GM12878 (cell line): ENCODE results near the gene GATA2. TPM values are rescaled to one million over a fixed set of nuclear protein-coding genes. Genes with fewer than 3 reads are reported as not detected.

ENCODE experiments used
- ATAC-seq: fragments of 200-7000 bp; cut with Tn5 transposase; 3 replicates; pipeline ENCODE4 v1.9.1; 2020; ENCODE audit warnings: mild to moderate bottlenecking, moderate library complexity
- BruUV-seq: library from RNA; stranded (reverse); fragments of 400-500 nt; replicated peaks from 2 replicates; lab custom pipeline; 2021; lab: Mats Ljungman, UMichigan
- CTCF ChIA-PET: fragments of 300-600 bp; sonication (Branson Sonifier 250); formaldehyde crosslinking; extraction: SDS; loops from one replicate; lab custom pipeline; 2021; ENCODE audit warnings: inconsistent platforms; lab: Yijun Ruan, JAX
- POLR2A ChIA-PET: fragments of 350-600 bp; formaldehyde crosslinking; extraction: SDS; loops from one replicate; lab custom pipeline; 2021; ENCODE audit warnings: inconsistent platforms; lab: Charles Lee
- RAD21 ChIA-PET: fragments of 300-600 bp; sonication (Branson Sonifier 250); formaldehyde crosslinking; loops from one replicate; lab custom pipeline; 2023; ENCODE audit warnings: antibody characterized with exemption; ENCODE audit not compliant: unreplicated experiment; lab: Charles Lee
- SMC1A ChIA-PET: fragments of 300-600 bp; sonication (Branson Sonifier 250); formaldehyde crosslinking; loops from one replicate; lab custom pipeline; 2023; ENCODE audit not compliant: unreplicated experiment, uncharacterized antibody; lab: Charles Lee
- DNase-seq: peaks from one replicate; pipeline ENCODE4 v3.0.0-alpha.2; 2011; ENCODE audit warnings: low read depth, low spot score
- FAIRE-seq: peaks from 3 replicates; lab custom pipeline; 2011; peaks lifted over from hg19 to GRCh38; lab: Jason Lieb, UNC
- H2AFZ ChIP-seq: 2 replicates; pipeline ENCODE4 v1.6.0; 2011; ENCODE audit warnings: low read depth, low read length, control low read depth; ENCODE audit not compliant: control insufficient read depth
- H3K27ac ChIP-seq: 2 replicates; pipeline ENCODE4 v1.5.1; 2011; ENCODE audit warnings: control low read depth; ENCODE audit not compliant: control insufficient read depth, insufficient read depth
- H3K27me3 ChIP-seq, 2 experiments: replicated peaks in 1 of 2; 2 replicates each; pipeline versions ENCODE4 v1.6.0 to v1.6.1; 2011; ENCODE audit warnings: low read length in 1 of 2; ENCODE audit not compliant: control insufficient read depth in 2 of 2, insufficient read depth in 2 of 2
- H3K36me3 ChIP-seq, 2 experiments: 2 replicates each; pipeline ENCODE4 v1.5.1; 2011; ENCODE audit warnings: low read length in 1 of 2; ENCODE audit not compliant: control insufficient read depth in 2 of 2, insufficient read depth in 2 of 2
- H3K4me1 ChIP-seq: 2 replicates; pipeline ENCODE4 v1.6.1; 2011; ENCODE audit warnings: mild to moderate bottlenecking, low read length, moderate library complexity, mixed read lengths; ENCODE audit not compliant: control insufficient read depth, insufficient read depth
- H3K4me2 ChIP-seq: 2 replicates; pipeline ENCODE4 v1.6.0; 2011; ENCODE audit warnings: control low read depth; ENCODE audit not compliant: control insufficient read depth, insufficient read depth
- H3K4me3 ChIP-seq: fragments of 200-600 bp; sonication (generic); 2 replicates; pipeline ENCODE4 v1.5.1; 2016
- H3K79me2 ChIP-seq: 2 replicates; pipeline ENCODE4 v1.6.0; 2011; ENCODE audit warnings: low read length; ENCODE audit not compliant: control insufficient read depth, insufficient read depth
- H3K9ac ChIP-seq: 2 replicates; pipeline ENCODE4 v1.8.0; 2011; ENCODE audit warnings: low read length, control low read depth, mixed read lengths; ENCODE audit not compliant: control insufficient read depth, insufficient read depth
- H3K9me3 ChIP-seq: replicated peaks from 3 replicates; pipeline ENCODE4 v1.5.1; 2011; ENCODE audit warnings: mild to moderate bottlenecking, low read length; ENCODE audit not compliant: control insufficient read depth, insufficient read depth
- H4K20me1 ChIP-seq: 2 replicates; pipeline ENCODE4 v1.6.0; 2011; ENCODE audit not compliant: control insufficient read depth, insufficient read depth
- BACH1 ChIP-seq: fragments of 450-650 bp; IDR thresholded peaks from 2 replicates; pipeline ENCODE4 v1.6.1; 2017; ENCODE audit warnings: mild to moderate bottlenecking, borderline replicate concordance
- CHD1 ChIP-seq: IDR thresholded peaks from 2 replicates; pipeline ENCODE4 v1.6.1; 2012; ENCODE audit warnings: low read depth, low read length, improper control_type of control experiment
- GABPA ChIP-seq: IDR thresholded peaks from 2 replicates; pipeline ENCODE4 v1.6.1; 2014; ENCODE audit warnings: antibody characterized with exemption, low read depth, mild to moderate bottlenecking, inconsistent platforms
- LARP7 ChIP-seq: fragments of 450-650 bp; IDR thresholded peaks from 2 replicates; pipeline ENCODE4 v1.6.1; 2017; ENCODE audit warnings: mild to moderate bottlenecking
- RB1 ChIP-seq: fragments of 450-650 bp; formaldehyde crosslinking; IDR thresholded peaks from 2 replicates; pipeline ENCODE4 v1.6.1; 2017; ENCODE audit warnings: mild to moderate bottlenecking, borderline replicate concordance
- SUZ12 ChIP-seq: fragments of 200-600 bp; sonication (generic); IDR thresholded peaks from one replicate; pipeline ENCODE4 v1.6.1; 2018; ENCODE audit warnings: antibody characterized with exemption, mild to moderate bottlenecking; ENCODE audit not compliant: unreplicated experiment
- TCF12 ChIP-seq: IDR thresholded peaks from 2 replicates; pipeline ENCODE4 v1.6.1; 2011; ENCODE audit warnings: low read depth, mild to moderate bottlenecking, low read length
- ZNF384 ChIP-seq: IDR thresholded peaks from 2 replicates; pipeline ENCODE4 v1.6.1; 2012; ENCODE audit warnings: low read depth, mild to moderate bottlenecking, low read length, improper control_type of control experiment, borderline replicate concordance
- WGBS: methylation state at CpG from one replicate; pipeline ENCODE4 v1.1.6; 2016; ENCODE audit warnings: low lambda C conversion rate; ENCODE audit not compliant: insufficient replicate concordance, insufficient coverage; ENCODE audit errors: missing lambda C conversion rate; 5-methylcytosine and 5-hydroxymethylcytosine counted together
- in situ Hi-C: fragments of 300-500 bp; cut with MboI; formaldehyde crosslinking; loops from 9 replicates; pipeline ENCODE4 v1.14.3; 2018; ENCODE audit warnings: mixed read lengths
- intact Hi-C: fragments of 100-400 bp; cut with micrococcal nuclease; formaldehyde crosslinking; loops from one replicate; pipeline ENCODE4 v1.14.2; 2022; ENCODE audit not compliant: unreplicated experiment
- polyA plus RNA-seq, 11 experiments: library from polyadenylated mRNA; depleted of rRNA in 4 of 11; unstranded in 6 of 11; stranded (reverse) in 5 of 11; fragments of >200 nt; fragmentation: Nextera tagmentation in 4 of 11; fragmentation: Illumina TruSeq in 1 of 11; extraction: Ambion mirVana in 4 of 11; extraction: Trizol in 1 of 11; gene quantifications; 1 replicate in 1 of 11; 2 replicates in 10 of 11; pipeline versions ENCODE4 v1.2.1 to v1.2.3, GENCODE V29; 2011 to 2016; ENCODE audit warnings: inconsistent platforms in 2 of 11, missing spikeins in 2 of 11, low read depth in 1 of 11
- total RNA-seq, 4 experiments: library from RNA; depleted of rRNA in 3 of 4; stranded (reverse); fragments of >200 nt in 3 of 4; fragmentation: Illumina TruSeq in 1 of 4; extraction: Trizol in 1 of 4; gene quantifications; 2 replicates each; pipeline versions ENCODE4 v1.2.1 to v1.2.3, GENCODE V29; 2013 to 2021
- TF ChIP-seq, protein P1 (sequence below): fragments of 450-650 bp; IDR thresholded peaks from 2 replicates; pipeline ENCODE4 v1.6.1; 2017; ENCODE audit warnings: low read depth, mild to moderate bottlenecking, moderate library complexity
- TF ChIP-seq, protein P2 (sequence below): fragments of 450-650 bp; IDR thresholded peaks from 2 replicates; pipeline ENCODE4 v1.6.1; 2017; ENCODE audit warnings: mild to moderate bottlenecking
- TF ChIP-seq, protein P3 (sequence below): IDR thresholded peaks from 2 replicates; pipeline ENCODE4 v1.6.1; 2012; ENCODE audit warnings: low read depth, low read length, improper control_type of control experiment
- TF ChIP-seq, protein P4 (sequence below): IDR thresholded peaks from 2 replicates; pipeline ENCODE4 v1.6.1; 2012; ENCODE audit warnings: improper control_type of control experiment, low read depth, low read length; ENCODE audit not compliant: insufficient replicate concordance

GATA2 gene
- total and polyA plus RNA-seq, 10 of the 15 experiments (the other 5 are each of a cell fraction or from before 2014, with no cell fraction given): 0.56 TPM; not detected in 9

DNA sequence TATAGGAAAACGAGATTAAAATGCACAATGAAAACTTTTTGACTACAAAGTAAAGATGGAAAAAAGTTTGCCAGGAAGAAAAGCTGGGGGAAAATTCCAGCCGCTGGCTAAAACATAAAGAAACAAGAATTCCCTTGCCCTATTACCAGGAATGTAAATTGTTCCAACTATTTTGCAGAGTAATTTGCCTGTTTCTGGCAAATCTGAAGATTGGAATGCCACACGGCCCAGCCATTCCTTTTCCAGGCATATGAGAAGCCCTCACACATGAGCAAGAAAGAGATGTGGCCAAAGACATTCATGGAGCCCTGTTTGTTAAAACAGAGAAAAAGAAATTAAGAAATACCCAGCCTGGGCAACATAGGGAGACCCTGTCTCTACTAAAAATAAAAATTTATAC is 8.4 kb upstream of the GATA2 start:
- H3K27ac ChIP-seq: no peak overlapping the region
- POLR2A ChIA-PET: no interaction called here
- H4K20me1 ChIP-seq: no peaks in the 10 kb centered on the region
- no peaks in the 10 kb centered on the region for H3K79me2 ChIP-seq
- BruUV-seq: no TSS peak
- DNase-seq: no peak
- 33% methylated on average over 3 of the region's 3 CpGs for WGBS
- no peaks in the 10 kb centered on the region for H3K36me3 ChIP-seq
- FAIRE-seq: no peak
- in situ Hi-C loops (no loop called here), intact Hi-C loops (no loop called here)
- RAD21 ChIA-PET: interaction anchor here (0.5 kb wide), 1 partner anchor 673 kb away, joined by 4 read pairs; no protein-coding TSS in a partner anchor
- peaks cover 3% of the 10 kb centered on the region in 2 experiments for H3K27me3 ChIP-seq
- no peak overlapping the region for H3K4me2 ChIP-seq
- no peak overlapping the region for H3K9ac ChIP-seq
- ATAC-seq: no peak
- no peak overlapping the region for H2AFZ ChIP-seq
- SMC1A ChIA-PET: no interaction called here
- CTCF ChIA-PET: no interaction called here
- H3K9me3 ChIP-seq: peaks cover 1% of the 10 kb centered on the region; the same call in 1 of the 3 replicates
- H3K4me3 ChIP-seq: no peak overlapping the region
- H3K4me1 ChIP-seq: no peaks in the 10 kb centered on the region
- TF ChIP-seq, protein P1, sequence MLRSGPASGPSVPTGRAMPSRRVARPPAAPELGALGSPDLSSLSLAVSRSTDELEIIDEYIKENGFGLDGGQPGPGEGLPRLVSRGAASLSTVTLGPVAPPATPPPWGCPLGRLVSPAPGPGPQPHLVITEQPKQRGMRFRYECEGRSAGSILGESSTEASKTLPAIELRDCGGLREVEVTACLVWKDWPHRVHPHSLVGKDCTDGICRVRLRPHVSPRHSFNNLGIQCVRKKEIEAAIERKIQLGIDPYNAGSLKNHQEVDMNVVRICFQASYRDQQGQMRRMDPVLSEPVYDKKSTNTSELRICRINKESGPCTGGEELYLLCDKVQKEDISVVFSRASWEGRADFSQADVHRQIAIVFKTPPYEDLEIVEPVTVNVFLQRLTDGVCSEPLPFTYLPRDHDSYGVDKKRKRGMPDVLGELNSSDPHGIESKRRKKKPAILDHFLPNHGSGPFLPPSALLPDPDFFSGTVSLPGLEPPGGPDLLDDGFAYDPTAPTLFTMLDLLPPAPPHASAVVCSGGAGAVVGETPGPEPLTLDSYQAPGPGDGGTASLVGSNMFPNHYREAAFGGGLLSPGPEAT: no peak
- TF ChIP-seq CHD1: no peak
- no peak for TF ChIP-seq RB1
- TF ChIP-seq, protein P2, sequence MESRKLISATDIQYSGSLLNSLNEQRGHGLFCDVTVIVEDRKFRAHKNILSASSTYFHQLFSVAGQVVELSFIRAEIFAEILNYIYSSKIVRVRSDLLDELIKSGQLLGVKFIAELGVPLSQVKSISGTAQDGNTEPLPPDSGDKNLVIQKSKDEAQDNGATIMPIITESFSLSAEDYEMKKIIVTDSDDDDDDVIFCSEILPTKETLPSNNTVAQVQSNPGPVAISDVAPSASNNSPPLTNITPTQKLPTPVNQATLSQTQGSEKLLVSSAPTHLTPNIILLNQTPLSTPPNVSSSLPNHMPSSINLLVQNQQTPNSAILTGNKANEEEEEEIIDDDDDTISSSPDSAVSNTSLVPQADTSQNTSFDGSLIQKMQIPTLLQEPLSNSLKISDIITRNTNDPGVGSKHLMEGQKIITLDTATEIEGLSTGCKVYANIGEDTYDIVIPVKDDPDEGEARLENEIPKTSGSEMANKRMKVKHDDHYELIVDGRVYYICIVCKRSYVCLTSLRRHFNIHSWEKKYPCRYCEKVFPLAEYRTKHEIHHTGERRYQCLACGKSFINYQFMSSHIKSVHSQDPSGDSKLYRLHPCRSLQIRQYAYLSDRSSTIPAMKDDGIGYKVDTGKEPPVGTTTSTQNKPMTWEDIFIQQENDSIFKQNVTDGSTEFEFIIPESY: no peak
- no peak for TF ChIP-seq TCF12
- TF ChIP-seq, protein P3, sequence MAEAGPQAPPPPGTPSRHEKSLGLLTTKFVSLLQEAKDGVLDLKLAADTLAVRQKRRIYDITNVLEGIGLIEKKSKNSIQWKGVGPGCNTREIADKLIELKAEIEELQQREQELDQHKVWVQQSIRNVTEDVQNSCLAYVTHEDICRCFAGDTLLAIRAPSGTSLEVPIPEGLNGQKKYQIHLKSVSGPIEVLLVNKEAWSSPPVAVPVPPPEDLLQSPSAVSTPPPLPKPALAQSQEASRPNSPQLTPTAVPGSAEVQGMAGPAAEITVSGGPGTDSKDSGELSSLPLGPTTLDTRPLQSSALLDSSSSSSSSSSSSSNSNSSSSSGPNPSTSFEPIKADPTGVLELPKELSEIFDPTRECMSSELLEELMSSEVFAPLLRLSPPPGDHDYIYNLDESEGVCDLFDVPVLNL: no peak
- TF ChIP-seq BACH1: no peak
- TF ChIP-seq SUZ12: no peak
- TF ChIP-seq, protein P4, sequence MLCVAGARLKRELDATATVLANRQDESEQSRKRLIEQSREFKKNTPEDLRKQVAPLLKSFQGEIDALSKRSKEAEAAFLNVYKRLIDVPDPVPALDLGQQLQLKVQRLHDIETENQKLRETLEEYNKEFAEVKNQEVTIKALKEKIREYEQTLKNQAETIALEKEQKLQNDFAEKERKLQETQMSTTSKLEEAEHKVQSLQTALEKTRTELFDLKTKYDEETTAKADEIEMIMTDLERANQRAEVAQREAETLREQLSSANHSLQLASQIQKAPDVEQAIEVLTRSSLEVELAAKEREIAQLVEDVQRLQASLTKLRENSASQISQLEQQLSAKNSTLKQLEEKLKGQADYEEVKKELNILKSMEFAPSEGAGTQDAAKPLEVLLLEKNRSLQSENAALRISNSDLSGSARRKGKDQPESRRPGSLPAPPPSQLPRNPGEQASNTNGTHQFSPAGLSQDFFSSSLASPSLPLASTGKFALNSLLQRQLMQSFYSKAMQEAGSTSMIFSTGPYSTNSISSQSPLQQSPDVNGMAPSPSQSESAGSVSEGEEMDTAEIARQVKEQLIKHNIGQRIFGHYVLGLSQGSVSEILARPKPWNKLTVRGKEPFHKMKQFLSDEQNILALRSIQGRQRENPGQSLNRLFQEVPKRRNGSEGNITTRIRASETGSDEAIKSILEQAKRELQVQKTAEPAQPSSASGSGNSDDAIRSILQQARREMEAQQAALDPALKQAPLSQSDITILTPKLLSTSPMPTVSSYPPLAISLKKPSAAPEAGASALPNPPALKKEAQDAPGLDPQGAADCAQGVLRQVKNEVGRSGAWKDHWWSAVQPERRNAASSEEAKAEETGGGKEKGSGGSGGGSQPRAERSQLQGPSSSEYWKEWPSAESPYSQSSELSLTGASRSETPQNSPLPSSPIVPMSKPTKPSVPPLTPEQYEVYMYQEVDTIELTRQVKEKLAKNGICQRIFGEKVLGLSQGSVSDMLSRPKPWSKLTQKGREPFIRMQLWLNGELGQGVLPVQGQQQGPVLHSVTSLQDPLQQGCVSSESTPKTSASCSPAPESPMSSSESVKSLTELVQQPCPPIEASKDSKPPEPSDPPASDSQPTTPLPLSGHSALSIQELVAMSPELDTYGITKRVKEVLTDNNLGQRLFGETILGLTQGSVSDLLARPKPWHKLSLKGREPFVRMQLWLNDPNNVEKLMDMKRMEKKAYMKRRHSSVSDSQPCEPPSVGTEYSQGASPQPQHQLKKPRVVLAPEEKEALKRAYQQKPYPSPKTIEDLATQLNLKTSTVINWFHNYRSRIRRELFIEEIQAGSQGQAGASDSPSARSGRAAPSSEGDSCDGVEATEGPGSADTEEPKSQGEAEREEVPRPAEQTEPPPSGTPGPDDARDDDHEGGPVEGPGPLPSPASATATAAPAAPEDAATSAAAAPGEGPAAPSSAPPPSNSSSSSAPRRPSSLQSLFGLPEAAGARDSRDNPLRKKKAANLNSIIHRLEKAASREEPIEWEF: no peak
- TF ChIP-seq GABPA: no peak
- no peak for TF ChIP-seq ZNF384
- TF ChIP-seq LARP7: no peak
